GM12878 (cell line): ENCODE data around the gene DDX10. TPM values are rescaled to one million over a fixed set of nuclear protein-coding genes. Genes with fewer than 3 reads are reported as not detected.

ENCODE experiments used
- ATAC-seq: fragments of 200-7000 bp; cut with Tn5 transposase; 3 replicates; pipeline ENCODE4 v1.9.1; 2020; ENCODE audit warnings: mild to moderate bottlenecking, moderate library complexity
- BruUV-seq: library from RNA; stranded (reverse); fragments of 400-500 nt; replicated peaks from 2 replicates; lab custom pipeline; 2021; lab: Mats Ljungman, UMichigan
- CTCF ChIA-PET: fragments of 300-600 bp; sonication (Branson Sonifier 250); formaldehyde crosslinking; extraction: SDS; loops from one replicate; lab custom pipeline; 2021; ENCODE audit warnings: inconsistent platforms; lab: Yijun Ruan, JAX
- POLR2A ChIA-PET: fragments of 350-600 bp; formaldehyde crosslinking; extraction: SDS; loops from one replicate; lab custom pipeline; 2021; ENCODE audit warnings: inconsistent platforms; lab: Charles Lee
- RAD21 ChIA-PET: fragments of 300-600 bp; sonication (Branson Sonifier 250); formaldehyde crosslinking; loops from one replicate; lab custom pipeline; 2023; ENCODE audit warnings: antibody characterized with exemption; ENCODE audit not compliant: unreplicated experiment; lab: Charles Lee
- SMC1A ChIA-PET: fragments of 300-600 bp; sonication (Branson Sonifier 250); formaldehyde crosslinking; loops from one replicate; lab custom pipeline; 2023; ENCODE audit not compliant: unreplicated experiment, uncharacterized antibody; lab: Charles Lee
- DNase-seq: peaks from one replicate; pipeline ENCODE4 v3.0.0-alpha.2; 2011; ENCODE audit warnings: low read depth, low spot score
- FAIRE-seq: peaks from 3 replicates; lab custom pipeline; 2011; peaks lifted over from hg19 to GRCh38; lab: Jason Lieb, UNC
- H2AFZ ChIP-seq: 2 replicates; pipeline ENCODE4 v1.6.0; 2011; ENCODE audit warnings: low read depth, low read length, control low read depth; ENCODE audit not compliant: control insufficient read depth
- H3K27ac ChIP-seq: 2 replicates; pipeline ENCODE4 v1.5.1; 2011; ENCODE audit warnings: control low read depth; ENCODE audit not compliant: control insufficient read depth, insufficient read depth
- H3K27me3 ChIP-seq, 2 experiments: replicated peaks in 1 of 2; 2 replicates each; pipeline versions ENCODE4 v1.6.0 to v1.6.1; 2011; ENCODE audit warnings: low read length in 1 of 2; ENCODE audit not compliant: control insufficient read depth in 2 of 2, insufficient read depth in 2 of 2
- H3K36me3 ChIP-seq, 2 experiments: 2 replicates each; pipeline ENCODE4 v1.5.1; 2011; ENCODE audit warnings: low read length in 1 of 2; ENCODE audit not compliant: control insufficient read depth in 2 of 2, insufficient read depth in 2 of 2
- H3K4me1 ChIP-seq: 2 replicates; pipeline ENCODE4 v1.6.1; 2011; ENCODE audit warnings: mild to moderate bottlenecking, low read length, moderate library complexity, mixed read lengths; ENCODE audit not compliant: control insufficient read depth, insufficient read depth
- H3K4me2 ChIP-seq: 2 replicates; pipeline ENCODE4 v1.6.0; 2011; ENCODE audit warnings: control low read depth; ENCODE audit not compliant: control insufficient read depth, insufficient read depth
- H3K4me3 ChIP-seq: fragments of 200-600 bp; sonication (generic); 2 replicates; pipeline ENCODE4 v1.5.1; 2016
- H3K79me2 ChIP-seq: 2 replicates; pipeline ENCODE4 v1.6.0; 2011; ENCODE audit warnings: low read length; ENCODE audit not compliant: control insufficient read depth, insufficient read depth
- H3K9ac ChIP-seq: 2 replicates; pipeline ENCODE4 v1.8.0; 2011; ENCODE audit warnings: low read length, control low read depth, mixed read lengths; ENCODE audit not compliant: control insufficient read depth, insufficient read depth
- H3K9me3 ChIP-seq: replicated peaks from 3 replicates; pipeline ENCODE4 v1.5.1; 2011; ENCODE audit warnings: mild to moderate bottlenecking, low read length; ENCODE audit not compliant: control insufficient read depth, insufficient read depth
- H4K20me1 ChIP-seq: 2 replicates; pipeline ENCODE4 v1.6.0; 2011; ENCODE audit not compliant: control insufficient read depth, insufficient read depth
- CBX3 ChIP-seq: fragments of 200-600 bp; sonication (generic); IDR thresholded peaks from 2 replicates; pipeline ENCODE4 v1.6.1; 2016; ENCODE audit warnings: low read depth, borderline replicate concordance
- MEF2A ChIP-seq: IDR thresholded peaks from 2 replicates; pipeline ENCODE4 v1.6.1; 2011; ENCODE audit warnings: low read depth, mild to moderate bottlenecking, low read length, moderate library complexity; ENCODE audit not compliant: insufficient read depth
- MXI1 ChIP-seq: fragments of 150-350 bp; IDR thresholded peaks from 2 replicates; pipeline ENCODE4 v1.6.1; 2011; ENCODE audit warnings: low read depth, mild to moderate bottlenecking, inconsistent platforms, low read length, improper control_type of control experiment
- NFXL1 ChIP-seq: fragments of 450-650 bp; IDR thresholded peaks from 2 replicates; pipeline ENCODE4 v1.6.1; 2017; ENCODE audit warnings: antibody characterized with exemption, mild to moderate bottlenecking, borderline replicate concordance
- NR2F1 ChIP-seq: fragments of 450-650 bp; conservative IDR thresholded peaks from 2 replicates; pipeline ENCODE4 v1.6.1; 2017; ENCODE audit warnings: mild to moderate bottlenecking
- RELB ChIP-seq: fragments of 450-650 bp; IDR thresholded peaks from 2 replicates; pipeline ENCODE4 v1.6.1; 2017; ENCODE audit warnings: low read depth, mild to moderate bottlenecking, moderate library complexity
- SIN3A ChIP-seq: IDR thresholded peaks from 2 replicates; pipeline ENCODE4 v1.6.1; 2012; ENCODE audit warnings: low read depth, low read length, improper control_type of control experiment
- SP1 ChIP-seq: IDR thresholded peaks from one replicate; pipeline ENCODE4 v1.6.1; 2011; ENCODE audit warnings: low read depth, low read length
- TCF7 ChIP-seq: IDR thresholded peaks from 2 replicates; pipeline ENCODE4 v1.6.1; 2014; ENCODE audit warnings: antibody characterized with exemption, borderline replicate concordance
- ZNF217 ChIP-seq: fragments of 450-650 bp; IDR thresholded peaks from 2 replicates; pipeline ENCODE4 v1.6.1; 2017; ENCODE audit warnings: antibody characterized with exemption, mild to moderate bottlenecking
- WGBS: methylation state at CpG from one replicate; pipeline ENCODE4 v1.1.6; 2016; ENCODE audit warnings: low lambda C conversion rate; ENCODE audit not compliant: insufficient replicate concordance, insufficient coverage; ENCODE audit errors: missing lambda C conversion rate; 5-methylcytosine and 5-hydroxymethylcytosine counted together
- in situ Hi-C: fragments of 300-500 bp; cut with MboI; formaldehyde crosslinking; loops from 9 replicates; pipeline ENCODE4 v1.14.3; 2018; ENCODE audit warnings: mixed read lengths
- intact Hi-C: fragments of 100-400 bp; cut with micrococcal nuclease; formaldehyde crosslinking; loops from one replicate; pipeline ENCODE4 v1.14.2; 2022; ENCODE audit not compliant: unreplicated experiment
- polyA plus RNA-seq, 11 experiments: library from polyadenylated mRNA; depleted of rRNA in 4 of 11; unstranded in 6 of 11; stranded (reverse) in 5 of 11; fragments of >200 nt; fragmentation: Nextera tagmentation in 4 of 11; fragmentation: Illumina TruSeq in 1 of 11; extraction: Ambion mirVana in 4 of 11; extraction: Trizol in 1 of 11; gene quantifications; 1 replicate in 1 of 11; 2 replicates in 10 of 11; pipeline versions ENCODE4 v1.2.1 to v1.2.3, GENCODE V29; 2011 to 2016; ENCODE audit warnings: inconsistent platforms in 2 of 11, missing spikeins in 2 of 11, low read depth in 1 of 11
- total RNA-seq, 4 experiments: library from RNA; depleted of rRNA in 3 of 4; stranded (reverse); fragments of >200 nt in 3 of 4; fragmentation: Illumina TruSeq in 1 of 4; extraction: Trizol in 1 of 4; gene quantifications; 2 replicates each; pipeline versions ENCODE4 v1.2.1 to v1.2.3, GENCODE V29; 2013 to 2021

The DDX10 gene
- total and polyA plus RNA-seq, 10 of the 15 experiments (the other 5 are each of a cell fraction or from before 2014, with no cell fraction given): 20.9 to 51.5 (median 31.9) TPM

- ATAC-seq: no peak
- DNase-seq: no peak
- H3K36me3 ChIP-seq: no peaks in the 10 kb centered on the region
- H2AFZ ChIP-seq: no peak overlapping the region
- no peaks in the 10 kb centered on the region for H3K4me1 ChIP-seq
- H3K9ac ChIP-seq: no peak overlapping the region
- ChIA-PET CTCF (interaction anchor here (1.5 kb wide), 1 partner anchor 10 kb away, joined by 3 read pairs; no protein-coding TSS in a partner anchor), POLR2A (no interaction called here), RAD21 (interaction anchor here (1.0 kb wide), 1 partner anchor 190 kb away, joined by 3 read pairs; no protein-coding TSS in a partner anchor), SMC1A (interaction anchor here (1.2 kb wide), 1 partner anchor 152 kb away, joined by 4 read pairs; no protein-coding TSS in a partner anchor)
- no peaks in the 10 kb centered on the region for H3K9me3 ChIP-seq
- BruUV-seq: no TSS peak
- no peaks in the 10 kb centered on the region for H4K20me1 ChIP-seq
- no peak for FAIRE-seq
- no peaks in the 10 kb centered on the region for H3K79me2 ChIP-seq
- no peak overlapping the region for H3K4me3 ChIP-seq
- intact Hi-C loops: no loop called here
- no peaks in the 10 kb centered on the region for H3K27me3 ChIP-seq
- no peak overlapping the region for H3K27ac ChIP-seq
- WGBS: 95% methylated on average over 2 of the region's 2 CpGs
- in situ Hi-C loops: no loop called here
- H3K4me2 ChIP-seq: no peak overlapping the region
- no peak for TF ChIP-seq ZNF217
- no peak for TF ChIP-seq MXI1
- no peak for TF ChIP-seq SP1
- TF ChIP-seq NR2F1: no peak
- TF ChIP-seq RELB: no peak
- no peak for TF ChIP-seq SIN3A
- TF ChIP-seq TCF7: no peak
- TF ChIP-seq NFXL1: no peak
- no peak for TF ChIP-seq MEF2A
- TF ChIP-seq CBX3: no peak
Measured at GRCh38 chr11:108886660-108887009, 221.8 kb downstream of the DDX10 start.
